Fibroblast of mammary gland (primary cell): ENCODE results near the gene CAMP.

Experiments
- DNase-seq: peaks from one replicate; pipeline ENCODE4 v3.0.0-alpha.2; 2010; ENCODE audit warnings: low read depth
- H3K4me3 ChIP-seq: 2 replicates; pipeline ENCODE4 v1.5.1; 2011; ENCODE audit warnings: low read depth, mild to moderate bottlenecking, low read length, moderate library complexity; ENCODE audit not compliant: control insufficient read depth
- TF ChIP-seq, protein P1 (sequence below): conservative IDR thresholded peaks from 2 replicates; pipeline ENCODE4 v1.5.1; 2011; ENCODE audit warnings: low read depth, low read length, inconsistent platforms; ENCODE audit not compliant: control insufficient read depth, insufficient read depth

CAMP gene

DNA sequence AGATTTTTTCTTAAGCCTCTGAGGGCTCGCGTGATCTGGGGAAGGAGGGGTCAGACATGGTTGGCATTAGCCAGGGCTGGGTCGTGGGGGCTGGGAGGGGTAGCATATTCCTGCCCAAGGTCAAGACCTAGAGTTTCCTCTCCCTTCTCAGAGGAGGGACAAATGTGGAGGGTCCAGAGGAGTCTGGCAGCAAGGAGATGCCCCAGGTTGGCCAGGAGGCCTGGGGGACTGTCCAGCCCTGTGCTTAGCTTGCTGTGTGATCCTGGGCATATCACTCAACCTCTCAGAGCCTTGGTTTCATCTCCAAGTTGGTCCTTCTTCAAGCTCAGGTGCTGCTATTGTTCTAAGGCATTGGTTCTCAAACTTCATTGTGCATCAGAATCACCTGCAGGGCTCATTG lies 9.1 kb upstream of the CAMP start:
- no peak for DNase-seq
- TF ChIP-seq, protein P1, sequence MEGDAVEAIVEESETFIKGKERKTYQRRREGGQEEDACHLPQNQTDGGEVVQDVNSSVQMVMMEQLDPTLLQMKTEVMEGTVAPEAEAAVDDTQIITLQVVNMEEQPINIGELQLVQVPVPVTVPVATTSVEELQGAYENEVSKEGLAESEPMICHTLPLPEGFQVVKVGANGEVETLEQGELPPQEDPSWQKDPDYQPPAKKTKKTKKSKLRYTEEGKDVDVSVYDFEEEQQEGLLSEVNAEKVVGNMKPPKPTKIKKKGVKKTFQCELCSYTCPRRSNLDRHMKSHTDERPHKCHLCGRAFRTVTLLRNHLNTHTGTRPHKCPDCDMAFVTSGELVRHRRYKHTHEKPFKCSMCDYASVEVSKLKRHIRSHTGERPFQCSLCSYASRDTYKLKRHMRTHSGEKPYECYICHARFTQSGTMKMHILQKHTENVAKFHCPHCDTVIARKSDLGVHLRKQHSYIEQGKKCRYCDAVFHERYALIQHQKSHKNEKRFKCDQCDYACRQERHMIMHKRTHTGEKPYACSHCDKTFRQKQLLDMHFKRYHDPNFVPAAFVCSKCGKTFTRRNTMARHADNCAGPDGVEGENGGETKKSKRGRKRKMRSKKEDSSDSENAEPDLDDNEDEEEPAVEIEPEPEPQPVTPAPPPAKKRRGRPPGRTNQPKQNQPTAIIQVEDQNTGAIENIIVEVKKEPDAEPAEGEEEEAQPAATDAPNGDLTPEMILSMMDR, result no peak
- H3K4me3 ChIP-seq, result no peak overlapping the region

DNA sequence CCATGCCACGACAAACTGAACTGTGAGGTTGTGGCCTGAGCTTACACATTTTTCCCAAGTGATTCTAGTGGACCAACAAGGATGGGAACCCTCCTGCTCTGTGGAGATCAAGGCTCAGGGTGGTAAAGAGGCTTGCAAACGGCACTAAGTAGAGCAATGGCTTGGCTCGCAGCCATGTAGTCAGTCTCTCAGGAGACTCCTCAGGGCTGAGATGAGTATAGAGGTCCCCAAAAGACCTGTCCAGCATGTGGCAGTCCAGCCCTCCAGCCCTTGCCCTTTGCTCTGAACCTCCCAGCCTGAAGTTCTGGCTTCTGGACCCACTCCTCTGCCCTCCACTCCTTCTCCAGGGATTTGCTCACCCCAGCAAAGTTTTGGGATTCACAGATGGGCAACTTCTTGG lies 8.3 kb upstream of the CAMP start:
- DNase-seq, result no peak
- H3K4me3 ChIP-seq, result no peak overlapping the region
- TF ChIP-seq, protein P1, result no peak

- TF ChIP-seq, protein P1, result no peak
- peak; percentile 52 for DNase-seq
- no peak overlapping the region for H3K4me3 ChIP-seq
Measured at GRCh38 chr3:48215466-48215865, 7.8 kb upstream of the CAMP start.

- TF ChIP-seq, protein P1, result no peak
- H3K4me3 ChIP-seq, result no peak overlapping the region
- no peak for DNase-seq
Measured at GRCh38 chr3:48215876-48216275, 7.4 kb upstream of the CAMP start.

- TF ChIP-seq, protein P1, result no peak
- H3K4me3 ChIP-seq, result no peak overlapping the region
- no peak for DNase-seq
Measured at GRCh38 chr3:48217449-48217848, 5.8 kb upstream of the CAMP start.

- no peak for DNase-seq
- TF ChIP-seq, protein P1, result no peak
- no peak overlapping the region for H3K4me3 ChIP-seq
Measured at GRCh38 chr3:48218537-48218936, 4.8 kb upstream of the CAMP start.

DNA sequence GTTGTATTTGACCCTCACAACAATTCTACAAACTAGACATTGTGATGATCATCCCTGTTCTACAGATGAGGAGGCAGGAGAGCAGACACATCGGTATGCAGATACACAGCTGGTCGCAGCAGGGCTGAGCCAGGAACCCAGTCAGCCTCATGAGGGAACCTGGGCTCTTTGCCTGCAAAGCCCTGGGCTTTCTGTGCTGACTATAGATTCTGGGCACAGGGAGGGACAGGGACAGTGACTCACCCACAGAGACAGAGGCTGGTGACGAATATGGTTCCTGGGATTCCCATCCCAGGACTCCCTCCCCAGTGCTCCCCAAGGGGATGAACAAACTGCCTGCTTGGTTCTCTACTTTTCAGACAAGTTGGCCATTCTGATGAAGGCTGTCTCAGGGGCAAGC lies 3.8 kb upstream of the CAMP start:
- DNase-seq, result peak; percentile 37
- no peak overlapping the region for H3K4me3 ChIP-seq
- TF ChIP-seq, protein P1, result no peak
